SW480 (cell line): ENCODE results near the gene EGFR.

ENCODE experiments used
- DNase-seq: peaks from one replicate; pipeline ENCODE4 v3.0.0-alpha.2; 2016; ENCODE audit warnings: low spot score

EGFR gene

DNA sequence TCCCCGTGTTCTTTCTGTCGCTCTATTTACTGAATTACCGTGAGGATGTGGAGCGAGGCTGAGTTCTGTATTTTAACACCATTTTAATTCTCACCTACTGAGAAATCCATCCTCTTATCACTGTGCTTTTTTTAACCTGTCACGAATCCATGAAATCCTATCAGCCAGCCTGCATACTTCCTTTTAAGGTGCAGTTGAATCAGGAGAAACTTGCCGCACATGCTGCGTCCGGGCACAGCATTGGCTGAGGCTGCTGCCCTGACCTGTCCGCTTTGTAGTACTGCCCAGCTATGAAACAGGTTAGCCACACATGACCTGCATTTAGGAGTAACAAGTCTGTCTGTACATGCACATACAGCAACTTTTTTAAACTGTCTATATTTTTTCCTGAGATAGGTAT is 82.5 kb downstream of the EGFR start:
- DNase-seq: no peak

DNA sequence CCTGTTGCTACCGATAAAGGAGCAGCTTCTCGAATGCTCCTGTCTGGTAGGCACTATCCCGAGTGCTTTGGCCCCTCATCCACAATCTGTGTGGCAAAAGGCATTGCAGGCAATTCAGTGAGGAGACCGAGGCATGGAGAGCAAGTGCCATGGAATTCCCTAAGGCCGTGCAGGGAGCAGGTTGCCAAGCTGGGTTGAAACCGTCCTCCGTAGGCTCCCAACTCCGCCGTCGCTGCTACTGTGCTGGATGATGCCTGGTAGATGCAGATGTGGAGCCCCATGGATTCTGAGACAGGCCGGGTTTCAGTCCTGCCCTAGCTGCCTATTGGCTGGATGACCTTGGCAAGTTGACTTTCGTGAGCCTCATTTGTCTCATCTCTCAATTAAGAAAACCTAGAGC is 85.3 kb downstream of the EGFR start:
- no peak for DNase-seq

DNA sequence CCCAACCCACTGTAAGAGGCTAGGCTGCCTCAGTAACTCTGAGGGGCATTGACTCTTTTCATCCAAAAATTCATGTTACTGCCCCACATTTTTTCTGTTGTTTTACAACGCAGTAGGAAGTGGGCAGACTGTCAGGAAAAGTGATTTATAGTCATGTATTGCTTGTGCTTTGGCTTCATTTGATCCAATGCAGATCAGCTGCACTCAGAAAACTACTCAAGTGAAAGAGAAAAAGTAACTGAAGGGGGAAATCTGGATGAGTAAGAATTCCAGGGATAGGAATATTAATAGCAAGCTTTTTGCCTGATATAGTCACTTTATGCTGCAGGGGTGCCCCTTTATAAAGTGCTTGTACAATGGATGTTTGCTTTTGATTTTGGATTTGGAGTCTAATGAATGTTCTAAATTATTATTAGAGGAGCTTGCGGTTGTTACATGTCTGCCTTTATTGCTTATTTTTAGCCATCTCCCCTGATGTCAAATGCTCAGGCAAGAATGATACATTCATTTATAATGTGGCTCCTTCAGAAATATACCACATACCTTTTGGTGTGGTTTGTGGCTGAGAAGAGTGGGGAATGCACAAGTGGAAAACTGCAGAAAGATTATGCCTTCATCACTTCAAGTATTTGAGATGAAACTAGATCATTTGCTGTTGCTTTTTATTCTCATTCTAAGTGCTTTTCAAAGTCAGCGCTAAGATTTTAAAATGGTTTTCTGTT is 86.1 kb downstream of the EGFR start:
- peak; percentile 84 for DNase-seq

DNA sequence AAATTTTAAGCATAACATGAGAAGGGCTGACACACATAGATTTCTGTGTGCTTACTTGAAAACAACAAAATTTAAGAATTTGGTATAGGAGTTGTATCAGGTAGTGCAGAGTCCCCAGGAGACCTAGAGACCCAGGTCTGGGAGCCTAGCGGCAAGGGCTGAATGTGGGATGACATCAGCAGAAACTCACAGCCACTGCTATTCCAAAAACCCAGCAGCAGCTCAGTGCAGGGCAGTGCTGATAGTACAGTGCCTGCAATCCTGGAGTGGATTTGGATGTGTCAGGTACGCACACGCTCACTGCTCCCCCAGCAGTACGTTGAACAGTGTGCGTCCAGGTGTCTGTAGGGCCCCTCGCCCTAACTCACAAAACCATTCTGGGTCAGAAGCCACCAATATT is 87.1 kb downstream of the EGFR start:
- DNase-seq: no peak

DNA sequence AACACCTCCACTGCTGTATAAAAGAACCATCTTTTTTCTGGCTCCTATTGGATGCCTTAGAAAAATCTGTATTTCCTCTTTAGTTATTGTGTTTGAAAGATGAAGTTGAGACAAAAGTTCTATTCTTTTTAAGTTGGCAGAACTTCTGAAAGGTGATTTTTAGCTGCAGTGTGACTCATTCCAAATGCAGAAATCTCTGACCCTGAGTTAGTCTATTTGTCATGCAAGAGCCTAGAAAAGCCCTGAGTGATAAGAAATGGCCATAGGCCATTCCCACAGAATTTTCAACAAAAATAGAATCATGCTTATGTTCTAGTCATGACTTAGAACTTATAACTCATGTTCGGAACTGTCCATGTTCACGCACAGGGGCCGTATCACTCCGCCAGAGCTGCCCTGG is 89.1 kb downstream of the EGFR start:
- no peak for DNase-seq

DNA sequence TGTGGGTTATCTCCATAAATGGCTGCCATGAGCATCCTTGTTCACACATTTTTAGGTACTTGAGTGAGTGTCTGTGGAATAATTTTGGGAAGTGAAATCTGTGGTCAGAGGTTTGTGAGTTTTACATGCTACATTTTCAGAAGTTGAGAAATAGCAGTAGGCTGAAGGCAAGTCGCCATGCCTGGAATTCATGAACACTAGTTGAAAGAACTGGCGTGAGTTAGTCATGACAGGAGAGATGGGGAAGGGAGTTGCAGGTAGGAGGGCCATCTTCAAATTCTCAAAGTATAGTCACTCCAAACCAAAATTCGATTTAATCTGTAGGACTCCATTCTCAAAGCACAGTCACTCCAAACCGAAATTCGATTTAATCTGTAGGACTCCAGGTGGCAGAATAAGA is 89.6 kb downstream of the EGFR start:
- DNase-seq: no peak

DNA sequence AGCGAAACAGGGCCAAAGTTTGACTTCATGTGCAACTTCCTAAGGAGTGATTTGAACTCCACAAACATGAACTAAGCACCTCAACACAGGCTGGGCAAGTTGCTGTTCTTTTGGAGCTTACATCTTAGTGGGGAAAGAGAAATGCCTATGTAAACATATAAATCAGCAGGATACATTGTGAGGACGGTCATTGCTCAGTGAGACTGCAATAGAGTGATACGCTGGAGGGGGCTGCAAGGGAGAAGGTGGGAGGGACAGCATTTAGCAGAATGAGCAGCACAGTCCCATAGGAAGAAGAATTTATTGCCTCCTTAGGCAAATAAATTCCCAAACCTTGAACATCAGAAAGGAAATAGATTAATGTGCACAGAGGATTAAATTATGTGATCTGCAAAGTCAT is 90.0 kb downstream of the EGFR start:
- no peak for DNase-seq

DNA sequence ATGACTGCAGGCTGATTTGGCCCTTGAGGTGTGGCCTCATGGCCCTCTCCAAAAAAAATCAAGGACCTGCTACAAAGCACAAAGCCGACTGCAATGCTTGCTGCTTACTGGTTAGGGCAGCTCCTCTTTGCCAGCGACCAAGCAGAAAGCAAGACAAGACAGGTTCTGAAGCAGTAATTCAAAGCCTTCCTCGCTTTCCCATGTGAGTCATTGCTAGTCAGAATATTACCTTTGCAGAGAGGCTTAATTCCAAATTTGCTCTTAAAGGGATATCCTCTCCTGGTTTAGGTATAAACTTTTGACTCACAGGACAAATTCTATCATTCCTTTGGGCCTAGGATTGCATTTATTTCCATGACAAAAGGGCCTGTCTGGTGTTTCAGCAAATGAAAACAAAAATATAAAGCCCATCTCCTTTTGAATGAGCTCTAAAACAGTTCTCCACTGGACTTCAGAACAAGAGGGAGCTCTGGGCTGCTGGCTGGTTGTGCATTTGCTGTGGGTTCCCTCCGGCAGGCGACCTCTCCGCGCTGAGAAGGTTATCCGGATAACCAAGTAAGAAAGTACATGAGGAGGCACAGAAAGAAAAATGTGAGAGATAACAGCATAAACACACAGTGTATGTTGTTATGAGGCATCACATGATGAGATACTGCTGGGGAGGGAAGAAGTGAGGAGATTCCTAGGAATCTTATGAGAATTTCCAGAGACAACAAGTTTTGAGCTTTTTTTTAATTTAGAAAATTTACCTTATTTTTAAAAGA is 90.8 kb downstream of the EGFR start:
- DNase-seq: peak; percentile 44

DNA sequence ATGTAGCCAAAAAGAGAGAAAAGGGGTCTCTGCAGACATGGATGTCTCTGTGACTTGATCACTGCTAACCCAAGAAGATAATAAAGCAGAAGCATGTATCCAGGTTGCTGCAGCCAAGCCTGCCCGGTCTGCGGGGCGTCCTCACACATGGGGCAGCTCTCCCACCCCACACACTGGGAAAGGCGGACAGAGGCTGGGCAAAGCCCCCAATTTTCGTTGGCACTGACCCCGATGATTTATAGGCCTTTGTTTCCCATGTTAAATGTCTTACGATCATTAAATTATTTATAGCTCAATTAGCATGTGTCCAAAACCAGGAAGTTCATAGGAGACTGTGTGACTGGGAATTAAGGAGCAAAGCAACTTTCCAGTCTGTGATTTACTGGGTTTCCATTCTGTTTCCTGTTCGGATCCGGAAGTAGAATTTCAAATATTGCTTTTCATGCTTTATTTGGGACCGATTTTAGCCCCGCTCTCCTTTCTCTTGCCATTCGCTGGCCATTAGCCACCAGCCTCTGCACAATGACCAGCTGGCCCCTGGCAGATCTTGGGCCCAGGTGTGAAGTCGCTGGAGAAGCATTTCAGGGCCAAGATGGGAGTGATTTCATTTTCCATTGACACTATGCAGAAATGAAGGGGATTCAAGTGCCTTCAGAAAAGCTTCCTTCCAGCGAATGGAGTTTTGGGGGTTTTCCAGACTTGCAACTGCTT is 91.6 kb downstream of the EGFR start:
- no peak for DNase-seq

DNA sequence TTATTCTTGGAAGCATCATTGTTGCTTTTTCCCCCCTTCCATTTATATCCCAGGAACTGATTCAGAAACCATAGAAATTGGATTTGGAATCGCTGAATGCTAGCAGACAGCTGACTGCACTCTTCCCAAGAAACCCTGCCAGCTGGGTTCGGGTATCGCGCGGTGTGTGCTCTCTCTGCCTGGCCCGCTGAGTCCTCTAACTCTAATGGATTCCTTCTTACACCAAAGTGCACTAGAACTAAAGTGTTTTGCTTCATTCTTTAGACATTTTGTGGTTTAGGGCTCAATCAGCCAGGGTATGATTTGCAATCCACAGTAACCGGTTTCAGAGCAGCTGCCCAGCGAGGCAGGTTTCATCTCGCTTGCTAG is 92.2 kb downstream of the EGFR start:
- DNase-seq: no peak

DNA sequence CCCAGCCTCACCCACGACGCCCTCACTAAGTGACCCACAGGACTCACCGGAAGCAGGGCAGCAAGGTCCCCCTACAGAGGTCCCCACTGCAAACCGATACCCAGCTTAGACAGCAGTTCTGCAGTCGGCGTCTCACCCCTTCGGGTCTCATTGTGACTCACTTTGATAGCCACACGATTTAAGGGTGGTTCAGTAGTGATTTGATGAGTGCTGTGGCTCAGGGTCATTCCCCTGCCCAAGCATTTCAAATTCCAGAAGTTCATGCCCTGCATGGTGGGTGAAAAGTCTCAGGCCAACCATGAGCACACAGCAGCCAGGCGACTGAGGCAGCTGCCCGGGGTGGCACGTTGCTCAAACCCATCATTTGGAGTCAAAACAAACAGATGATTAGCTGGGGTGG is 93.2 kb downstream of the EGFR start:
- DNase-seq: no peak

DNA sequence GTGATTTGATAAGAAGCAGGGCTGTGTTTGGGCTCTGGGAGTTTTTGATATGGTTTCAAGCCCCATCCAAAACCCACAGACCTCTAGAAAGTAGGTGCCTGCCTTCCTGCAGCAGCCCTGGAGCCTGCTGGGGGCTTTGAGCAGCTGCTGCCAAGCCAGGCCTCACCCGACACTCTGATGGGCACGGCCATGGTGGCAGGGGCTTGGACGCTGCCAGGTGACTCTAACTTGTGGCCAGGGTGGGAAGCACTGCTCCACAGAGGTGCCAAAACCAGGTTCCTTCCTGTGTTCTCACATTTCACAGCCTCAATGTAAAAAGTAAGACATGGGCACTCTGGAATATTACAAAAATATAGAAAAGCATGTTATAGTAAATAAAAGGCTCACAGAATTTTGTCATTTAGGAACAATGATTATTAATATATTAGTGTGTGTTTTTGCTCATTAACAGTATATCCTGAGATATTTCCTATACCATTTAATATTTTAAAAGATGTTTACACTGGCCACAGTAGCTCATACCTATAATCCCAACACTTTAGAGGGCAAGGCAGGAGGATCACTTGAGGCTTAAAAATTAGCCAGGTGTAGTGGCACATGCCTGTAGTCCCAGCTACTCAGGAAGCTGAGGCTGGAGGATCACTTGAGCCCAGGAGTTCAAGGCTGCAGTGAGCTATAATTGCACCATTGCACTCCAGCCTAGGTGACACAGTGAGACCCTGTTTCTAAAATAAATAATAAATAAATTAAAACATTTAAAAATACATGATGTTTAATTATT is 95.1 kb downstream of the EGFR start:
- DNase-seq: no peak

DNA sequence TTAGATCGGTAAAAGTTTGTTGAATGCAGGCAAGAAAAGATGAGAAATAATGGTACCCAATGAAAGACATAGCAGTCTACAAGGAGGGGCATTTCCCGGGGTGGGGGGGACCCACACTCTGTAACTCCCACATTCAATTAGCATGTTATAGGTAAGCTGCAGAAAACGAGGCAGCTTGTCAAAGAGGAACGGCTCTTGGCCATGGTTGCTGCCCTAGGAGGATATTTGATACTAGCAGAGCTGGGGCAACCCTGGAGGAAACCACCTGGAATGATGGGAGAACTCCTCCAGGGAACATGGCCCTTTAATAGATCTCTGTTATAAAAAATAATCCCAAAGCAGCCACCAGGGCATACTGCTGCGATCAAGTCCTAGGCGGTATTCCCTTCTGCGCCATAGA is 98.5 kb downstream of the EGFR start:
- DNase-seq: no peak

DNA sequence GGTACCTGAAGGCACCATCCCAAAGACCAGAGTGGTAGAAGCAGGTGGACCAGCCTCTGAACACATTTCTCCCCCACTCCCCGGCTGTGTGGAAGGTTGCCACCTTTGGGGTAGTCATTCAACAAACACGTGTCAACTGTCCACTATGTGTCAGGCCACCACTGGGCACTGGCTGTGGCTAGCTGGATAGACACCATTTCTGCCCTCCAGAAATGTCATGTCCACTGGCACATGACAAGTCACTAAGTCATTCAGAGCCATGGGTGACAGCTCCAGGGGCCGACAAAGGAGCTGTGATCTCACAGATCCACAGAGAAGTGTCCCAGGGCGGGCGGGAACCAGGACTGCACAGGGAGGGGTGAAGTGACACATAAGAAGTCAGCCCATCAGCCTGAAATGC is 99.6 kb downstream of the EGFR start:
- DNase-seq: no peak

DNA sequence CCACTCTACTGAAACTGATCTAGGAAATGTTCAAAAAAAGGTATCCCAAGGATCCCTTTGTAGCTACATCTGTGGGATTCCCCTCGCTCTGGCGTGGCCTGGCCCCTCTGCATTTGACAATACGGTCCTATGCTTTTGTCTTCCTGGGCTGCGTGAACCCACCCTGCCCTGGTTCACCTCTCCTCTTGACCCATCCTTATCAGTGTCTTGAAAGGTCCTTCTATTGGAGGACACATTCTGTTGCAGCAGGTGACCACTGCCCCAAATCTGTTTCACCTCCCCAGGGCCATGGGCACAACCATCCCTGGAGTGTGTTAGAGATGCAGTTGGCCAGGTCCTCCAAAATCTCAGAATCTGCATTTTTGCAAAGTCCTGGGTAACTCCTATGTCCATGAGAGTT is 100.8 kb downstream of the EGFR start:
- no peak for DNase-seq

DNA sequence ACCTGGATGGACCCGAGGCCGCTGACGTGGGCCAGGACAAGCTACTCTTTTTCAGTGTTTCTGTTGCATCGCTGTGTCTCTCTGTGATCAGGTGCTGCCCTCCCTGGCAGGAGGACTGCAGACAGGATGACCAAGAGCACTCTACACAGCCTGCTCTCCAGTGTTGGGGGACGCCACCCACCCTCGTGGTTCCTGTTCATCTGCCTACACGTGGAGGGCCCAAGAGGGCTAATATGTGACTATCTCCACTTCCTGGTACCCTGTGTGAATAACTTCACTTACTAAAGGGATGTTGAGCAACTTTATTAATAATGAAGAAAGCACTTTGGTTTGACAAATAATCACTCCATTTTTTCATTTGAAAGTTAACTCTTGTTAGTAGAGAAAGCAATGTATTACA is 101.3 kb downstream of the EGFR start:
- no peak for DNase-seq

DNA sequence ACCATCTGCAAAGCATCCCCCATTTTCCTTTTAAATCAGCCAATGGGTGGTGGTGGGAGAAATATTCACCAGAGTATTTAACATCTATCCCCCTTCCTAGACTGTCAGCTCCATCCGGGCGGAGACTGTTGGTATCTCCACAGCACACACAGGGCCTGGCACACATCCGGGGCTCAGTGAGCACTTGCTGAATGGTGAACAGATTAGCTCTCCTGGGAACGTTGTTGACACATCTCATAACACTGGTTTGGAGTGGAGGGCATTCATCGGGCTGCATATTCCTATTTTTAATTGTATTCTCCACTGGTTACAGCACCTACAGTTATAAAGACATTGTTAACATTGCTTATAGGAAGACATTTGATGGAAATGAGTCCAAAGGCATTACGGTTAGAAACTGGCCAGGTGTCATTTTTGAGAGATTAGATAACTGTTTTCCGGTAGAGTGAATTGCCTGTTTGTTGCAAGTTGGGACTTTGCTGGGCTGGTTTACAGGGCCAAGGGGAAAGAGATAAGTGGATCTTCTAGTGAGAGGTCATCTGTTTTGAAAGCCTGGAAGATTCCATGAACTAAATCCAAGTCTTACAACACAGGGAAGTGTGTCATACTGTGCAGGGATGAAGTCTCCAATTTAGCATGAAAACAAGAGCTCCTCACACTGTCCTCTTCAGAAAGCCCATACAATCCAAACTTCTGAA is 101.8 kb downstream of the EGFR start:
- no peak for DNase-seq

DNA sequence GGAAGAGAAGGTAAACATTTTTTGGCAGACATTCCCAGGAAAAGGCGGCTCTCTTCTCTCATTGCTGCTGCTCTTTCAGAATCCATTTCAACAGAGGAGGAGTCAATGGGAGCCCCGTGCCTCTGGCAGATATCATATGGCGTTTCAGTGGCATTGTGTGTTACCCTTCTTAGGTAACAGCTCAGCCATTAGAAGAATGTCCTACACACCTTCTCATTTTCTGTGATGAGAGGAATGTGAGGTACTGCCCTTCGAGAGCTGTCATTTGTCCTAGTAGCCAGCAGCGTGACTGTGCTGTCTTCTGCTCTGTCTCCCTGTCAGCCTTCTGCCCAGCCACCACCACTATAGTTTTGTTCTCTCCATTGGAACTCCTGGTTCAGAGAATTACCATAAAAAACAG is 102.4 kb downstream of the EGFR start:
- DNase-seq: no peak

DNA sequence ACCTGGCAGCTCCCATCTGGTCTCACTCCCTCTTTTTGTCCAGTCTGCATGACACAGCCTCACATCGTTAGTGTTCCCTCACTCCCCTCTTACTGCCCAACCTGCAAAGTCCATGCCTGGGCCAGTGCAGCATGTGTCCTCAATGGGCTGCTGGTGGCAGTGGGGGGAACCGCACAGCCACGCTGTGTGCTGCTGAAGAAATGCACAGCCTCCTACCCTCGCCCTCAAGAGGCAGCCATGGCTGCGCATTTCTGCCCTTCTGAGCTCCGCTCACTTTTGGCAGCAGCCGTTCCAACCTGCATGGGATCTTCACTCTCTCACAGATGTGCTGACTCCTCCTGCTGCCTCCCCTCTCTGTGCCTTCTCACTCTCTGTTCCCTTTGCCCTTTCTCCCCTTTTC is 103.4 kb downstream of the EGFR start:
- DNase-seq: no peak

DNA sequence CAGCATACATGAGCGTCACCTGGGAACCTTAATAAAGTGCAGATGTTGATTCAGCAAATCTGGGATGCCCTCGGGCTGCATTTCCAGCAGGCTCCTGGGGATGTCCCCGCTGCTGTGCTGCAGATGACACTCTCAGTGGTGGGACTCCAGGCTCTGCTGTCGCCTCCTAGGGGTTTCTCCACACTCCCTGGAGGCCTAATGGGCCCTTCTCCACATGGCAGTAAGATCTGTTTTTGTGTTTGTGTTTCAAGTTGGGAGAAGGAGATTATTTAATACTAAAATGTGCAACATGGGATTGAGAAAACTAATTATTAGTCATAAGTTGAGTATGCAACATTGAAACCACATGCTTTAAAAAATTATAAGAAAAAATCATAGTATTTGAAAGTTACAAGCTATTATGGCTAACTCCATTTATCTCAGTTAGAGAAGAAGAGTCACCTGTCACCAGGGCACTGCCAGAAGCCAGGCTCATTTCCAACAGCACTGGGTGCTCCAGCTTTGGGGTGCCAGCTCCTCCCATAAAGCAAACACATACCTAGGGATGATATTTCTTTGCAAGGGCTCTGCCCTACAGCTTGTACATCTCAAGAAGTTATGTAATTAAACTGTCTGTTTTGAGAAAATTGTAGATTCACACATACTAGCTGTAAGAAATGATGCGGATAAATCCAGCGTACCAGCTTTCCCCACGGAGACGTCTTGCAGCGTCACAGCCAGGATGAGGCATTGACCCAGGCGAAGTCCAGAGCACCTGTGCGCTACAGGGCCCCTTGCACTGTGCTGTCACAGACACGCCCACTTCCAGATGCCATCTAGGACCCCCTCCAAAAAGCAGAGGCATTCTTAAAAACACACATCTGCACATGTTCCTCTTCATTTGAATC is 106.4 kb downstream of the EGFR start:
- no peak for DNase-seq

DNA sequence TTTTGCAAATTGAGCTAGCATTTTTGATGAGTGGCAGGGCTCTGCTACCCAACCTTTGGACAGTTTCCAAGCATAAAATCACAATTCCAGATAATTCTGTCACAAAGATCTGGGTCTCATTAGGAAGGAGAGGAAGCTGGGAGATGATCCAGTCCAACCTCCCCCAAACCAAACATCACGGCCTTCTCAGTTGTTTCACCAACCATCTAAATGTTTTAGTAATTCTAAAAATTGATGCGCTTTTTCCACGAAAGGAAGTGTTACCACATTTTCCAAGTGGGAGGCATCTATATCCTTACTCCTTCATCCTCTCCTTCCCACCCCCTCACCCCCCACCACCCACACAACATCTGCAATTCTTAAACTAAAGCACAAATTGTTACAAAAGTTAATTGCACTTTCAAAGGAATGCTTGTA is 108.3 kb downstream of the EGFR start:
- DNase-seq: no peak
